Measurements from ENCODE around the gene BCAS2.

Gene BCAS2

DNA sequence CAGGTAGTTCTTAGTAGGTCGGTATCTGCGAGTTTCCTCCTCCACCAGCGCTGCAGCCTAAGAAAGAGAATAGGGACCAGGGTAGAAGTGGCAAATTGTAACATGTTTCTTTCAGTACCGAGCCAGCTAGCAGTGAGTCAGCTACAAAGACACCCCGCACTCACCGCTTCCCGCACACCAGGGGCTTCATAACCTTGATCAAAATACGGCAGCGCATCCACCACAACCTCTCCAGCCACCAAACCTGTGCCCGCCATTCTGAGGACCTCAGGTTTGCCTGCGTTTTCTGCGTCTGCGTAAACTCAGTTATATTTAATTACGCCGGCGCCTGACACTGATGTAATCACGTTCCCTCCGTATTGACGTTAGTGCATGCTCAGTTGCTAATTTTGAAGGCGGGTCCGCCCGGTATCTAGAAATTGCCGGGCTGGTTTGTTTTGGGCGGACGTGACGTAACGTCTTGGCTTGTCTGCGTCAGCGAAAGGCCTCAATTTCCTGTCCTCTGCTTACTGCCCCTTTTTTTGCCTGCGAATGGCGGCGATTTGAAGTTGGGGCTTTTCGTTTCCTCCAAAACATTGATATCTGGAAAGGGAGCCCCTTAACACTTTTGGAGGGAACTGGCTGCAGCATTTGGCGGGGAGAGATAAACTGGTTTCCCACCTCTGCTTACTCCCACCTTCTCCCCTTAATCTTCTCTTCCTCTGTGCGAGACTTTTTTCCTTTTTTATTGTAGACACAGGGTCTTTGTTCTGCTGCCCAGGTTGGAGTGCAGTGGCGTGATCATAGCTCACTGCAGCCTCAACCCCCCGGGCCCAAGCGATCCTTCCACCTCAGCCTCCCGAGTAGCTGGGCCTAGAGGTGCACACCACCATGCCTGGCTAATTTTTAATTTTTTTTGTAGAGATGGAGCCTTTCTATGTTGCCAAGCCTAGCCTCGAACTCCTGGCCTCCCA is at the start of gene BCAS2:
Gene BCAS2, minus strand, starts transcription at position 281 of the 953 bp plus-strand sequence. Its CDS starts 24 bp downstream, at position 257.
- TF ChIP-seq, protein P1, sequence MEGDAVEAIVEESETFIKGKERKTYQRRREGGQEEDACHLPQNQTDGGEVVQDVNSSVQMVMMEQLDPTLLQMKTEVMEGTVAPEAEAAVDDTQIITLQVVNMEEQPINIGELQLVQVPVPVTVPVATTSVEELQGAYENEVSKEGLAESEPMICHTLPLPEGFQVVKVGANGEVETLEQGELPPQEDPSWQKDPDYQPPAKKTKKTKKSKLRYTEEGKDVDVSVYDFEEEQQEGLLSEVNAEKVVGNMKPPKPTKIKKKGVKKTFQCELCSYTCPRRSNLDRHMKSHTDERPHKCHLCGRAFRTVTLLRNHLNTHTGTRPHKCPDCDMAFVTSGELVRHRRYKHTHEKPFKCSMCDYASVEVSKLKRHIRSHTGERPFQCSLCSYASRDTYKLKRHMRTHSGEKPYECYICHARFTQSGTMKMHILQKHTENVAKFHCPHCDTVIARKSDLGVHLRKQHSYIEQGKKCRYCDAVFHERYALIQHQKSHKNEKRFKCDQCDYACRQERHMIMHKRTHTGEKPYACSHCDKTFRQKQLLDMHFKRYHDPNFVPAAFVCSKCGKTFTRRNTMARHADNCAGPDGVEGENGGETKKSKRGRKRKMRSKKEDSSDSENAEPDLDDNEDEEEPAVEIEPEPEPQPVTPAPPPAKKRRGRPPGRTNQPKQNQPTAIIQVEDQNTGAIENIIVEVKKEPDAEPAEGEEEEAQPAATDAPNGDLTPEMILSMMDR (IDR thresholded peaks at IDR 0.05; ENCODE audit: low read depth, low read length, missing control alignments), result no peak
- peak; percentile 98 for DNase-seq (ENCODE audit: low read depth)
- in situ Hi-C loops (cut with HindIII; ENCODE audit: low sequenced_read_pairs), result no loop called here
- H3K4me3 ChIP-seq (ENCODE audit: low read depth, low read length), result peak within 1 kb of the TSS; percentile 76

DNA sequence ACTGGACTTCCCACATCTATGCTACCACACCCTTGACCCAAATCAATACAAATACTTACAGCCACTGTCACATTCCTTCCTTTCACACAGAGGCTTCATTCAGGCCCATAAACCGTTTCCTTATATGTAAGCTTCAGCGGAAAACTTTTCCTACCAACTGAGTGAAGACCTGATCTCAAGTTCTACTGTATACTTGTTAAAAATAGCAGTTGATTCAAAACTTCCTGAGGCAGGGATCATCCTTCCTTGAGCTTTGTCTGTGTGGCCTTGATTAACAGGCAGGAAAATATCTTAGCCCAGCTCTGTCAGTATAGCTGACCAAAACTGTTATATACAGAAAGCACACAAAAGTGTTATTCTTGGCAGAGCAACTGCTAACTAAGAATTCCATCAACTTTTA is 45.7 kb upstream of the BCAS2 start:
- TF ChIP-seq, protein P1 (IDR thresholded peaks at IDR 0.05; ENCODE audit: low read depth, low read length, missing control alignments), result no peak
- H3K4me3 ChIP-seq (ENCODE audit: low read depth, low read length), result no peak overlapping the region
- in situ Hi-C loops (cut with HindIII; ENCODE audit: low sequenced_read_pairs), result no loop called here
- no peak for DNase-seq (ENCODE audit: low read depth)

DNA sequence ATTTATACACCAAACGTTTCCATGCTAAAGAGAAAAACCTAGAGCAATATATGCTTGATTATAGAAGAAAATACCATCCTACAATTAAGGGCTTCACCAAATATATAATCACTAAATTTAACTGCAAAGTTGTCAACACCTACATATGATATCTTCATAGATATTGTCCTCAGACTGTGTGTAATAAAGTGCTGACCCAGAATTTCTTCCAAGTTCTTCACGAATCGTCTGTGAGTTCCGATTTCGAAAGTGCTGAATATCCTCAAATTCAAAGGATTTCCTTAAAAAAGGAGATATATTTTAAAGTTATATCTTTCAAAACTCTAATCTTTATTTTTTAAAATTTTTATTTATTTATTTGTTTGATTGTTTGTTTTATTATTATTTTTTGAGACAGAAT is 41.9 kb upstream of the BCAS2 start:
- in situ Hi-C loops (cut with HindIII; ENCODE audit: low sequenced_read_pairs), result no loop called here
- TF ChIP-seq, protein P1 (IDR thresholded peaks at IDR 0.05; ENCODE audit: low read depth, low read length, missing control alignments), result no peak
- no peak for DNase-seq (ENCODE audit: low read depth)
- no peak overlapping the region for H3K4me3 ChIP-seq (ENCODE audit: low read depth, low read length)

DNA sequence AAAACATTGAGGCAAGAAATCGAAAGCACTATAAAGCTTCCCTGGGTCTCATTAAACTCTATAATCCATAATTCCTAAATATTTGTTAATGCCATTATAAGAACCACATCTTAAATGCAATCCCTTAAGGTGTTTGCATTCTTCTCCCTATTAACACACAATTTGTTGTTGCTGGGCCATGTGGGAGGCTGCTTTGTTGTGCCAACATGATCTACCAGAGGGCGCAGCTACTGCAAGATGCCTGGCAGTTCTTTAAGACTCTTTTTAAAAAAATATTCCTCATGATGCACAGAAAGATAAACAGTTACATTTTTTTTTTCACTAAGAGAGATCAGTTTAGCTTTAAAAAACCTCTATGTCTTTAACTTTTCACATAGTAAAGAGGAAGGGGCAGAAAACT is 39.0 kb upstream of the BCAS2 start:
- no peak for DNase-seq (ENCODE audit: low read depth)
- H3K4me3 ChIP-seq (ENCODE audit: low read depth, low read length), result no peak overlapping the region
- in situ Hi-C loops (cut with HindIII; ENCODE audit: low sequenced_read_pairs), result no loop called here
- TF ChIP-seq, protein P1 (IDR thresholded peaks at IDR 0.05; ENCODE audit: low read depth, low read length, missing control alignments), result no peak

DNA sequence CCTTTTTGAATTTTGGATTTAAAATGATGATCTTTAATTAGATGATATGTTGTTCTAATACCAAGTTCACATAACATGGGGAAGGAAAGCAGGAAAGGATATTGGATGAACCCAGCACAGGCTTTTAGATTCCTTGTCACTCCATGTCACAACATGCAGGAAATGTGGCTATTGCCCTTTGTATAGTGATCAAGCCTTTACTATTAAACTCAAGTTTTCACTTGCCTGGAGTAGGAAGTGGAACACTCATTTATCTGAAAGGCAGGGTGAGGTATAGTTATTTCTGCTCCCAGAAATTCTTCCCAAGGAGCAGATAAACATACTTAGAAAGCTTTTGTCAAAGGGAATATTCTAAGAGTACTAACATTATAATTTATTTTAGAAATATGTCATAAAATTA is 37.2 kb upstream of the BCAS2 start:
- DNase-seq (ENCODE audit: low read depth), result no peak
- TF ChIP-seq, protein P1 (IDR thresholded peaks at IDR 0.05; ENCODE audit: low read depth, low read length, missing control alignments), result no peak
- no peak overlapping the region for H3K4me3 ChIP-seq (ENCODE audit: low read depth, low read length)
- in situ Hi-C loops (cut with HindIII; ENCODE audit: low sequenced_read_pairs), result no loop called here

DNA sequence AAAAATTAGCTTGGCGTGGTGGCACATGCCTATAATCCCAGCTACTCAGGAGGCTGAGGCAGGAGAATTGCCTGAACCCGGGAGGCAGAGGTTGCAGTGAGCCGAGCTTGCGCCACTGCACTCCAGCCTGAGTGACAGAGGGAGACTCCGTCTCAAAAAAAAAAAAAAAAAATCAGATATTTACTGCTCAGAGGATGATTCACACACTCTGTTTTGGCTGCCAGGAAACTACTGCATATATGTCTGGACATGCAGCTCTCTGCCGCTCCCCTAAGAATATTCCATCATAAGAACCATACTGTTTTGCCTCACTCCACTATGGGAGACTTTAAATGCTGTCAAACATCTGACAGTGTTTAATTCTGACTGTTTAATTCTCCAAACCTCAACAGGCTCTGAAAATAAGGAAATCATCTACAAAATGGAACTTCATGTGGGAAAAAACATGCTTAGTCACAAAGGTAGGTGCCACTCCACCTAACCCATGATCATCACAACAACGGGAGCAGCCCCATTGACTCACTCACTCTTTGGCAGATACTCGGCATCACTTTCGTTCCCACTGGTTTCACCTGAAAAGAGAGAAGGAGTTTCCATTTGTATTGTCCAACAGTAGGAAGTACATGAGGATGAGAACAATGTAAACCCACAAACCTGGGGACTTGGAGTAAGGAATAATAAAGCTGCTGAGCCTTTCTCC is 29.3 kb upstream of the BCAS2 start:
- DNase-seq (ENCODE audit: low read depth), result no peak
- TF ChIP-seq, protein P1 (IDR thresholded peaks at IDR 0.05; ENCODE audit: low read depth, low read length, missing control alignments), result no peak
- in situ Hi-C loops (cut with HindIII; ENCODE audit: low sequenced_read_pairs), result no loop called here
- no peak overlapping the region for H3K4me3 ChIP-seq (ENCODE audit: low read depth, low read length)

Data from astrocyte of the cerebellum (primary cell).